ENCODE data around the gene PCSK6.

Gene PCSK6

DNA sequence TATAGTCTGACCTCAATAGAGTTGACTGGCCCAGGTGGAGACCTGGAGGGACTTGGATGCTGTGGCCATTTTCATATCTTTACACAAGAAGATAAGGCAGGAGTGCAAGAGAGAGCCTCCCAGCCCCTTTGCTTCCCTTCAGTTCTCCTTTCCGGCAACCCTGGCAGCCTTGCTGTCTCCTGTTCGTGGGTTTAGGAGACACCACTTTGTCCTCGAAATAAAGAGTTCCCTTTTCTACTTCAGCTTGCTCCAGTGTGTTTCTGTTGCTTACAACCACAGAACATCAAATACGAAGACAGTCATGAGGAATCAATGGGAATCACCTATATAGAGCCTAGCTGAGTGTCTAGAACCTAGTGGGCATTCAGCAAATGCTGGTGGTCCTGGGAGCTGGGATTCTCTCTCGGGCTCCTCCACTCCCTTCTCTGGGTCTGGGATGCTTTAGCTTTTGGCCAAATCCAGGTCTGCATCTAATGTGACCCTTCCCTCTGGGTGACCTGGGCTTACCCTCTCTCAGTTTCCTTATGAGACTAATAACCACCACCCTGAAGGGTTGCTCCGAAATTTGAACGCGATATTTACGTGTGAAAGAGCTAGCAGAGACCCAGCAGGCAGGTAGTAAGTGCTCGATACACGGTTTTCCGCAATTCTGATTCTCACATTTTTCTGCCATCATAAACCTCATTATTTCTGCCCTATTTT, 44.5 kb downstream of the PCSK6 start:
- DNase-seq = no peak

DNA sequence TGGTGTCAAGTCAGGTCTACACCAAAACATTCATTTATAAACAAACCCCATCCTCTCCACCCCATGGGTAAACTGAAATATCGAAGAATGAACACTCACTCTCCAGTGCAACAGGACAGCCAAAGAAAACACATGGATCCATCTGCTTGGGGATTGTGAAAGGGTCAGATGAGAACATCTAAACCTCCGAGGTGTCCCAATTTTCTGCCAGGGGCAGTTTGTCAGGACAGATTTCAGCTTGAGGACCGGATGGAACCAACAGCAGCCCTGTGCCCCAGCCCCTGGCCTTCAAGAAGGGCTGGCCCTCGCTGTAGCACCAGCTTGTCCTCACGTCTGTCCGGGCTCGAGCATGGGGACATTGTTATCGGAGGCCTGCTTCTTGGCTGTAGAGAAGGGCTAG, 45.5 kb downstream of the PCSK6 start:
- no peak for DNase-seq

- DNase-seq = no peak
Observed at GRCh38 chr15:101442272-101442671, 47.2 kb downstream of the PCSK6 start.

DNA sequence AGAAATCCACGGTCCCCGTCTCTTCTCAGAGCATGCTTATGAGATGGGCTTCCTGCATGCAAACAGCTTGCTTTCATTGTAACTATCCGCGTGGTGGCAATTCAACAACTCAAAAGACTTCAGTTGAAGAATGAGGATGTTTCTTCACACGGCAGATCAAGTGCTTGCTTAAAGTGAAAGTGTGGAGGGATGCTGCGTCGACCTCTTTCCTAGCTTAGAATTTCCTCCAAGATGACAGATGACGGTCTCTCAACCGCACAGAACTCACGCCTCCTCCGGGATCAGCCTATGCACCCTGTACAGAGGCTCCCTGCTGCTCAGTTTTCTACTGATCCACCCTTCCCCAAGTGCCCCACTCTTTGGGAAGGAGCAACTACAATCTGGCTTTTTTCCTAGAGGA, 47.8 kb downstream of the PCSK6 start:
- no peak for DNase-seq

GRCh38 chr15:101440846-101441590, 48.5 kb downstream of the PCSK6 start:
- no peak for DNase-seq

DNA sequence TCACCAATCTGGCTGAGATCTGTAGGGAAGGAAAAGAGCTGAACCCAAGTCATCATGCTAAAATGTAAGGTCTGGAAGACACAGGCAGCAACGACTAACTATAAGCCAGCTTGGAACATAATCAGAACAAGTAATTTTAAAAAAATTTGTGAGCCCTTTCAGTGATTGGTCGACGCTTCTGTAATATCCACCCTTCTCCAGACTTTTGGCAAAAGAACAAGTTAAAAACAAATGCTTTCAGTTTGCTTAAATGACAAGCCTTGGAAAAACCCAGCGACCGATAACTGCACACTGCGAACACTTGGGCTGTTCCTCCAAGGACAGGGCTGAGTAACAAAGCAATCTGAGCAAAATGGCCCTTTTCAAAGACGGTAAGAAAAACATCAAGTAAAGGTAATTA, 49.6 kb downstream of the PCSK6 start:
- no peak for DNase-seq

DNA sequence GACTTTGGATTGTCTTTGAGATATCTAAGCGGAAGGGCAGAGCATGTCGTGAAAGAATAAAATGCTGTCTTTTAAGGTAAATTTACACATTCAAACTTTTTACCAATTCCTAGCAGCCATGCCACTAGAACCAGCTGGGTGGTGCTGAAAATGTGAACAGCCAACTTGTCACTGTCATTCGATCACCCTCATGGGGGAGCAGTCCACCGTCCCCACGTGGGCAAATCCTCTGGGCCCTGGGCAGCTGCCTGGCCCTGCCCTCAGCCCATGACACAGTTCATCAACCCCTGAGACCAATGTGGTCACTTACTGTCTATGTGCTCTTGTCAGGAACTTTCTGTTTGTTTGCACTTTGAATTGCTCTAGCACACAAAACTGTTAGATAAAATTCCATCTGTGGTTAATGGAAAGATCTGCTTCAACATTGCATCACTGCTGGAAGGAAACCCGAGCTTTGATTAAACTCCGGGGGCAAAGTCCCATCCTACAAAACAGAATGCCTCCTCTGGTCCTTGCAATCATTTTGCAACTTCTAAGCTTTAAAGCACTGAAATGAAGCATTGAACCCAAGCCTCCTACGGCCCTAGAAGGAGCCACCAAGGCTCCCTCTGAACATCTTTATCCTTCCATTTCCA, 50.1 kb downstream of the PCSK6 start:
- DNase-seq = no peak

GRCh38 chr15:101438482-101439284, 50.8 kb downstream of the PCSK6 start:
- DNase-seq = no peak

GRCh38 chr15:101437618-101438481, 51.7 kb downstream of the PCSK6 start:
- DNase-seq = no peak

DNA sequence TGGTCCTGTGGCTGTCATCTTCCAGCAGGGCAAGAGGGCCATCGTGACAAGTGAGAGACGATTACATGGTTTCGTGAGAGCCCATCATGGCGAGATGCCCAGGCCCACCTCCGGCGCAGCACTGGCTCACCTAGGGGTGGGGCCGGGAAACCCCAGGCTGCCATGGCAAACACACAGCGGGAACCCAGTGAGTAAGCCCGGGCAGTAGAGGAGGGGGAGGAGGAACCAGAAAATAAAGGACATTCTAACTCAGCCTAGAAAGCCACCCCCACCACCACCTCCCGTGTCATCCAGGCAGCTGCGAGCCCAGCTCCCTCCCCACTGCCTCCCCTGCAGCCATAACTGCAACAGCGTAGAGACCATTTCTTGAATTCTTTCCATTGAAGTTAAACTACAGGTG, 52.3 kb downstream of the PCSK6 start:
- no peak for DNase-seq

DNA sequence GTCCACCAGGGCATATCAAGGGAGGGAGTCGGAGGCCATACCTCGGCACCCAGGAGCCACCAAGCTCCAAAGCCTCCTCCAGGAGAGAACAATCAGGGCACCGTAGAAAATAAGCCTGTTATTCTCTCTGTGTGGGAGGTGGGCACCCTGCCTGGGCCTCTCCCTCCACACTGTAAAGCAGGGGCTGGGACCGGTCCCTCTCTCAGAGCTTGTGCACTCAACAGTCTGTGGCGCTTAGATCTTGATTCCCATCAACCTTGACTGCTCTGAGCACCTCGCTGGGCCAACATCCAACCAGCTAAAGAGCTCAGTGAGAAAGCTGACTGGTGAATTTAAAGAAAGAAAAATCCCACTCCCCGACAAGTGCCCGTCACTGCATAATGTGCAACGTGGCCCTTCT, 53.0 kb downstream of the PCSK6 start:
- DNase-seq = no peak

DNA sequence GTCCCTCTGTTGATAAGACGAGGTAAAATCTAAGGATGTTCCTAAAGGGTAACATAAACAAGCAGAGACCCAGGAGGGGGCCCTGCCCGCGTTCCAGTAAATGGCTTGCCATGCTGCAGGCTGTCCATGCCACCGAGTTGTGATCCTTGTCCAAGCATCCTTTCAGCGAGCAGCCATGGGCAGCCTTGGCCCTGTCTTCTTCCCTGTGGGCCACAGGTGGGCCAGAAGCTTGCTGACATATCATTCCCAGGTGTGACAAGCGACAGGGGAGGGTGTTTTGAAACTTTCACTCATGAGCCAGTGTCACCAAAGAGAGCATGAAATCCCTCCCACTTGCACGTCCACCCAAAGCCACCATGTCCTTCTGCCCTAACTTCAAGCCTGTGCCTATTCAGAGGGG, 53.7 kb downstream of the PCSK6 start:
- no peak for DNase-seq

GRCh38 chr15:101434032-101434920, 55.2 kb downstream of the PCSK6 start:
- no peak for DNase-seq

DNA sequence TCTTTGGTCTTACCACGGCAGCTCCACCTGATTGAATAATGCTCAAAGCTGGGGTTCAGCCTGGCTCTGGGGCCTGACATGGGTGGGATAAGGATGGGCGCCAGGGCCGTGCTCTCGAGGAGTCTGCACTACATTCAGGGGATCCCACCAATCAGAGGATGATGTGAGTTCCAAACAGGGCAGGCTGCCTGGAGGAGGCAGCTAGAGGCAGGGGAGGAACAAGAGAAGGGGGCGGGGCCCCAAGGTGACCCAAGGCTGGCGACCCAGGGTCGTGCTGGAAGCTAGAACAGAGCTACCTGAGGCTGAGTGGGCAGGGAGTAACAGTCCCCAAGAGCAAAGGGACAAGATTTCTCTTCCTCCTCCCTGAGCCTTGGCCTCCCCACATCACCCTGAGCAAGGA, 56.1 kb downstream of the PCSK6 start:
- no peak for DNase-seq

- no peak for DNase-seq
Observed at GRCh38 chr15:101432982-101433381, 56.5 kb downstream of the PCSK6 start.

DNA sequence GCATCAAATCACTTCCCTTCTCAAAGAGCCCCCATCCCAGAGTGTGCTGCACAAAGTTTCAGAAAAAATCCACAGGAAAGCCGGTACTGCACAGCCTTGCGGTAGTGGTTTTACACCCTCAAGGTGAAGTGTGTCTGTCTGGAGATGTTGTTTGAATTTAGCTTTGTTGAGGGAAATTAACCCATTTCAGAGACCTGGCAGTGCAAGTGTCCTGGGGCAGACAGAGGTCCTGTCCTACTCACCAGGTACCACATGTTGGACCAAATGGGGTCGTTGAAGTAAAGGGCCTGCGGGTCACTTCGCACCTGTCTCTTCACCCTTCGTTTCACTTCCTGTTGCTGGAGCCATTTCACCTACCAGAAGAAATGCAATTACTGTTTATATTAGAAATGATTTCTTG, 57.8 kb downstream of the PCSK6 start:
- DNase-seq = no peak

- no peak for DNase-seq
Observed at GRCh38 chr15:101431301-101431700, 58.2 kb downstream of the PCSK6 start.

GRCh38 chr15:101429646-101430045, 59.9 kb downstream of the PCSK6 start:
- no peak for DNase-seq

DNA sequence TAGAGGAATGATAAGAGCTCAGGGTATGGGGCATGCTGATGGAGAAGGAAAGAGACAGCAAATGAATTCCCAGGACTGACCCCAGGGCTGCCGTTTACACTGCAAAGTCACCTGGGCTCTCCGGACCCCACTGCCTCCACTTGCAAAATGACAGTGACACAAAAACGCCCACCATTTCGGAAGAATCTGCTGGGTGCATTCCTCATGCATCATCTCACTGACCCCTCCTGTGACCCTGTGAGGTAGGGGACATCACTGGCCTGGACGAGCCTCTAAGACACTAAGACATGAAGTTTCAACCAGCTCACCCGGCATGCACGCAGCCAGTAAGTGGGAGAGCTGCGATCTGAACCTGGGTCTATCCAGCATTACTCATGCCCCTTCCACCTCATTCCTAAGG, 60.3 kb downstream of the PCSK6 start:
- no peak for DNase-seq

- DNase-seq = no peak
Observed at GRCh38 chr15:101428758-101429157, 60.7 kb downstream of the PCSK6 start.
